Measurements from ENCODE around the gene TFR2. TPM values are rescaled to one million over a fixed set of nuclear protein-coding genes. Genes with fewer than 3 reads are reported as not detected.

TFR2 gene
- total and polyA plus RNA-seq, 2 donors (not counting 1 experiment from before 2014, with no cell fraction given), result 5.9 to 10.0 TPM

- peaks cover 0 to 79% of the 10 kb centered on the region in 2 experiments for H3K36me3 ChIP-seq (replicated peaks in 1 of 2; ENCODE audit: control extremely low read depth in 1 of 2, control insufficient read depth in 1 of 2, extremely low read depth in 1 of 2, insufficient read depth in 2 of 2, low read length in 1 of 2)
Measured at GRCh38 chr7:100577103-100577502, 64.2 kb downstream of the TFR2 start.

DNA sequence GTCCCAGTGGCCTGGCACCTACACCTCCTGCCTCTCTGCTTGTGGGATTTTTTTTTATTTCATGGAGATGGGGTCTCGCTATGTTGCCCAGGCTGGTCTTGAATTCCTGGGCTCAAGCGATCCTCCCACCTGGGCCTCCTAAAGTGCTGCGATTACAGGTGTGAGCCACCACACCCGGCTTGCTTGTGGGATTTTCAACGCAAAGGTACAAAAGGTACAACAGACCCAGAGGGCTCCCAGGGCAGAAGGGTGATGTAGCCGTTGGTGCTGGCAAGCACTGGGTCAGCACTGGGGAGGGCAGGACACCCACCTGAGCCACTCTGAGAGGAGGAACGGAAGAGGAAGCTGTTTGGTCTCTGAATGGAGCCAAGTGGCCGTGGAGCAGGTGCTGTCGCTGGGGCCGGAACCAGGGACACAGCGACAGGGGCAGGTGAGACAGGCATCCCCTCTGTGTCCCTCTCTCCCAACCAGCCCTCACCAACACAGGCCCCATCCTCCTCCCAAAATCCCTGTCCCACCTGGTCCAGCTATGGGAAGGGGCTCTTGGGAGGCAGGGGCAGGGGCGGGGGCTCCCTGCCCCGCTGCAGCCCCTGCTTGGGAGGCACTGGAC is 64.9 kb downstream of the TFR2 start:
- WGBS (ENCODE audit: insufficient coverage), result 98% methylated on average over 11 of the region's 13 CpGs
- Histone ChIP-seq H3K9me3 (ENCODE audit: control extremely low read depth in 1 of 3, control insufficient read depth in 2 of 3, insufficient read depth in 1 of 3, low read length in 2 of 3) (no peaks in the 10 kb centered on the region), H3K27ac (ENCODE audit: low read length in 2 of 2) (no peak overlapping the region), H3K4me2 (replicated peaks; ENCODE audit: low read depth, low read length, poor library complexity, severe bottlenecking) (no peak overlapping the region), H3K79me2 (ENCODE audit: control insufficient read depth, insufficient read depth, low read length) (peaks cover 40% of the 10 kb centered on the region), H3K4me1 (ENCODE audit: control insufficient read depth in 2 of 2, insufficient read depth in 2 of 2, low read length in 2 of 2) (peaks cover 0 to 5% of the 10 kb centered on the region in 2 donors), H3K36me3 (replicated peaks in 1 of 2; ENCODE audit: control extremely low read depth in 1 of 2, control insufficient read depth in 1 of 2, extremely low read depth in 1 of 2, insufficient read depth in 2 of 2, low read length in 1 of 2) (peaks cover 0 to 73% of the 10 kb centered on the region in 2 experiments), H2AFZ (ENCODE audit: insufficient read depth, low read depth, low read length, poor library complexity, severe bottlenecking) (no peak overlapping the region), H3K4me3 (ENCODE audit: control extremely low read depth in 1 of 5, extremely low read depth in 1 of 5, insufficient read depth in 1 of 5, low read depth in 2 of 5, low read length in 4 of 5) (no peak overlapping the region), H3K27me3 (replicated peaks in 1 of 4; ENCODE audit: control extremely low read depth in 1 of 4, control insufficient read depth in 3 of 4, insufficient read depth in 4 of 4, low read length in 3 of 4) (no peaks in the 10 kb centered on the region), H3K9ac (ENCODE audit: low read length) (no peak overlapping the region), H4K20me1 (ENCODE audit: control insufficient read depth, insufficient read depth, low read length, poor library complexity, severe bottlenecking) (peaks cover 83% of the 10 kb centered on the region)
- POLR2A ChIA-PET, result no interaction called here
- no peaks in the 10 kb centered on the region for H3K27me3 Mint-ChIP-seq
- peak; percentile 14 for DNase-seq
- H3K9me3 Mint-ChIP-seq (ENCODE audit: insufficient read depth), result no peaks in the 10 kb centered on the region
- intact Hi-C loops (cut with micrococcal nuclease), result no loop called here
- TF ChIP-seq, protein P1, sequence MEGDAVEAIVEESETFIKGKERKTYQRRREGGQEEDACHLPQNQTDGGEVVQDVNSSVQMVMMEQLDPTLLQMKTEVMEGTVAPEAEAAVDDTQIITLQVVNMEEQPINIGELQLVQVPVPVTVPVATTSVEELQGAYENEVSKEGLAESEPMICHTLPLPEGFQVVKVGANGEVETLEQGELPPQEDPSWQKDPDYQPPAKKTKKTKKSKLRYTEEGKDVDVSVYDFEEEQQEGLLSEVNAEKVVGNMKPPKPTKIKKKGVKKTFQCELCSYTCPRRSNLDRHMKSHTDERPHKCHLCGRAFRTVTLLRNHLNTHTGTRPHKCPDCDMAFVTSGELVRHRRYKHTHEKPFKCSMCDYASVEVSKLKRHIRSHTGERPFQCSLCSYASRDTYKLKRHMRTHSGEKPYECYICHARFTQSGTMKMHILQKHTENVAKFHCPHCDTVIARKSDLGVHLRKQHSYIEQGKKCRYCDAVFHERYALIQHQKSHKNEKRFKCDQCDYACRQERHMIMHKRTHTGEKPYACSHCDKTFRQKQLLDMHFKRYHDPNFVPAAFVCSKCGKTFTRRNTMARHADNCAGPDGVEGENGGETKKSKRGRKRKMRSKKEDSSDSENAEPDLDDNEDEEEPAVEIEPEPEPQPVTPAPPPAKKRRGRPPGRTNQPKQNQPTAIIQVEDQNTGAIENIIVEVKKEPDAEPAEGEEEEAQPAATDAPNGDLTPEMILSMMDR (IDR thresholded peaks at IDR 0.05), result no peak
- no peak for TF ChIP-seq EZH2 (IDR thresholded peaks at IDR 0.05; ENCODE audit: borderline replicate concordance, insufficient read depth, low read depth, low read length, poor library complexity, severe bottlenecking)
- ATAC-seq (ENCODE audit: low read depth), result no peak
- H3K4me1 Mint-ChIP-seq, result peaks cover 7% of the 10 kb centered on the region
- CTCF ChIA-PET, result no interaction called here
- H3K27ac Mint-ChIP-seq, result no peak overlapping the region
- no peak overlapping the region for H3K4me3 Mint-ChIP-seq

More at GRCh38 chr7:100577103-100577502, 64.2 kb downstream of the TFR2 start:
- 99% methylated on average over 12 of the region's 24 CpGs for WGBS (ENCODE audit: insufficient coverage)
- DNase-seq (no peak), ATAC-seq (ENCODE audit: low read depth) (no peak)
- no peaks in the 10 kb centered on the region for H3K9me3 ChIP-seq (ENCODE audit: control extremely low read depth in 1 of 3, control insufficient read depth in 2 of 3, insufficient read depth in 1 of 3, low read length in 2 of 3)
- peaks cover 89% of the 10 kb centered on the region for H4K20me1 ChIP-seq (ENCODE audit: control insufficient read depth, insufficient read depth, low read length, poor library complexity, severe bottlenecking)
- no peak overlapping the region for H3K9ac ChIP-seq (ENCODE audit: low read length)
- Mint-ChIP-seq H3K27me3 (no peaks in the 10 kb centered on the region), H3K9me3 (ENCODE audit: insufficient read depth) (no peaks in the 10 kb centered on the region), H3K4me3 (no peak overlapping the region), H3K4me1 (peaks cover 4% of the 10 kb centered on the region), H3K27ac (no peak overlapping the region)
- H3K27ac ChIP-seq (ENCODE audit: low read length in 2 of 2), result no peak overlapping the region
- H3K27me3 ChIP-seq (replicated peaks in 1 of 4; ENCODE audit: control extremely low read depth in 1 of 4, control insufficient read depth in 3 of 4, insufficient read depth in 4 of 4, low read length in 3 of 4), result no peaks in the 10 kb centered on the region
- no peak overlapping the region for H3K4me3 ChIP-seq (ENCODE audit: control extremely low read depth in 1 of 5, extremely low read depth in 1 of 5, insufficient read depth in 1 of 5, low read depth in 2 of 5, low read length in 4 of 5)
- no peak for TF ChIP-seq EZH2 (IDR thresholded peaks at IDR 0.05; ENCODE audit: borderline replicate concordance, insufficient read depth, low read depth, low read length, poor library complexity, severe bottlenecking)
- TF ChIP-seq, protein P1 (IDR thresholded peaks at IDR 0.05), result no peak
- POLR2A ChIA-PET, result interaction anchor here (0.7 kb wide), 1 partner anchor 55 kb away, joined by 7 read pairs; no protein-coding TSS in a partner anchor
- H3K79me2 ChIP-seq (ENCODE audit: control insufficient read depth, insufficient read depth, low read length), result peaks cover 46% of the 10 kb centered on the region
- H3K4me2 ChIP-seq (replicated peaks; ENCODE audit: low read depth, low read length, poor library complexity, severe bottlenecking), result no peak overlapping the region
- CTCF ChIA-PET, result interaction anchor here (1.4 kb wide), 1 partner anchor 16 kb away, joined by 3 read pairs; no protein-coding TSS in a partner anchor
- peaks cover 0 to 2% of the 10 kb centered on the region in 2 donors for H3K4me1 ChIP-seq (ENCODE audit: control insufficient read depth in 2 of 2, insufficient read depth in 2 of 2, low read length in 2 of 2)
- no peak overlapping the region for H2AFZ ChIP-seq (ENCODE audit: insufficient read depth, low read depth, low read length, poor library complexity, severe bottlenecking)
- intact Hi-C loops (cut with micrococcal nuclease), result no loop called here

All from B cell (primary cell).